Naive B cell (primary cell): ENCODE results near the gene CBL. TPM values are rescaled to one million over a fixed set of nuclear protein-coding genes. Genes with fewer than 3 reads are reported as not detected.
"Not testable (repeated sequence)": the region's sequence is repeated elsewhere in the genome, so short reads cannot be mapped to it uniquely, and the experiment has no call there.

ENCODE experiments used
- ATAC-seq, 2 donors: fragments of 150-1000 bp; cut with Tn5 transposase; 2 replicates each; pipeline ENCODE4 v1.10.0; 2021; ENCODE audit warnings: low read depth in 2 of 2, mild to moderate bottlenecking in 2 of 2, moderate library complexity in 2 of 2
- DNase-seq: peaks from one replicate; pipeline ENCODE4 v3.0.0; 2022
- H3K27ac Mint-ChIP-seq, 6 donors: one replicate each; pipeline ENCODE4 v1.8.0; 2020 to 2022; ENCODE audit warnings: mild to moderate bottlenecking in 6 of 6, mixed read lengths in 6 of 6, moderate library complexity in 5 of 6, inconsistent platforms in 2 of 6
- H3K27me3 Mint-ChIP-seq, 3 donors: one replicate each; pipeline ENCODE4 v1.8.0; 2021 to 2022; ENCODE audit warnings: mixed read lengths in 3 of 3, mild to moderate bottlenecking in 1 of 3
- H3K36me3 Mint-ChIP-seq, 2 donors: one replicate each; pipeline ENCODE4 v1.8.0; 2020 to 2022; ENCODE audit warnings: mixed read lengths in 2 of 2, inconsistent platforms in 1 of 2, mild to moderate bottlenecking in 1 of 2
- H3K4me1 Mint-ChIP-seq, 3 donors: one replicate each; pipeline ENCODE4 v1.8.0; 2020 to 2022; ENCODE audit warnings: mixed read lengths in 3 of 3, inconsistent platforms in 1 of 3, mild to moderate bottlenecking in 1 of 3, moderate library complexity in 1 of 3
- H3K4me3 Mint-ChIP-seq, 8 donors: one replicate each; pipeline ENCODE4 v1.8.0; 2020 to 2022; ENCODE audit warnings: mild to moderate bottlenecking in 8 of 8, mixed read lengths in 8 of 8, moderate library complexity in 8 of 8, inconsistent platforms in 2 of 8
- H3K9me3 Mint-ChIP-seq, 7 donors: one replicate each; pipeline ENCODE4 v1.8.0; 2020 to 2022; ENCODE audit warnings: mixed read lengths in 7 of 7, mild to moderate bottlenecking in 5 of 7, inconsistent platforms in 2 of 7, moderate library complexity in 1 of 7
- polyA plus RNA-seq, 6 donors: library from polyadenylated mRNA; unstranded; fragments of 300-500 nt; fragmentation: Illumina TruSeq; gene quantifications; one replicate each; pipeline ENCODE4 v1.2.3, GENCODE V29; 2021; ENCODE audit warnings: low read depth in 6 of 6

CBL gene
- polyA plus RNA-seq, 6 donors from 2014 or later = 8.3 to 22.0 (median 14.4) TPM

DNA sequence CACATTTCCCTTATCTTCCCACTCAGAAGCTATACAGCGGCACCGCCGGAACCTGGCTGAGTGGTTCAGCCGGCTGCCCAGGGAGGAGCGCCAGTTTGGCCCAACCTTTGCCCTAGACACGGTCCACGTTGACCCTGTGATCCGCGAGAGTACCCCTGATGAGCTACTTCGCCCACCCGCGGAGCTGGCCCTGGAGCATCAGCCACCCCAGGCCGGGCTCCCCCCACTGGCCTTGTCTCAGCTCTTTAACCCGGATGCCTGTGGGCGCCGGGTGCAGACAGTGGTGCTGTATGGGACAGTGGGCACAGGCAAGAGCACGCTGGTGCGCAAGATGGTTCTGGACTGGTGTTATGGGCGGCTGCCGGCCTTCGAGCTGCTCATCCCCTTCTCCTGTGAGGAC, 32.7 kb upstream of the CBL start:
- H3K27ac Mint-ChIP-seq = peak overlapping the region in 1 of 6 donors; percentile 82
- H3K9me3 Mint-ChIP-seq = no peaks in the 10 kb centered on the region
- peaks cover 3 to 5% (median 4%) of the 10 kb centered on the region in 3 donors for H3K4me1 Mint-ChIP-seq
- no peak for ATAC-seq
- no peak for DNase-seq
- H3K36me3 Mint-ChIP-seq = no peaks in the 10 kb centered on the region
- H3K4me3 Mint-ChIP-seq = no peak overlapping the region
- H3K27me3 Mint-ChIP-seq = no peaks in the 10 kb centered on the region

DNA sequence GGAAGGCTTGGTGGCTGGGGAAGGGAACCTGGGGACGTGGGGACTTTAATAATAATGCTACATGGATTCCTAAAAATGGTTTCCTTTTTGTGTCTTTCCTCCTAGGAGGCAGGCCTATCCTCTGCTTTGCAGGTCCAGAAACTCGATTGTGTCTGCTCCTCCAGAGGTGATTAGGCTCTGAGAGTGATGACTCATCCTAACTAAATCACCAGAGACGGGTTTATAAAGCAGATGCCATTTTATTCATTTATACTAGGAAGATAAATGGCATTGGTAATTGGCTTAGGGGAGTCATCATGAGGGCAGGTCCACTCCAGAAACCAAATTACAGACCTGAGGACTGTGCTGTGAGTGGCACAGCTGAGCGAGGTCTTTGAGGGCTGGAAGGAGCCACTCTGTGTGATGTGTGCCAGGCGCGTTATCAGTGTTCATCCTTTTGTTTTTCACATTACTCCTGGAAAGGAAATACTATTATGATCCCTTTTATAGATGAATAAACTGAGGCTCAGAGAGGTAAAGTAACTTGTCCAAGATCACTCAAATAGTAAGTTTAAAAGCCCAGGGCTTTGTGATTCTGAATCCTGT, 30.6 kb upstream of the CBL start:
- DNase-seq (no peak), ATAC-seq (no peak)
- H3K27me3 Mint-ChIP-seq = no peaks in the 10 kb centered on the region
- H3K36me3 Mint-ChIP-seq = no peaks in the 10 kb centered on the region
- no peak overlapping the region for H3K4me3 Mint-ChIP-seq
- no peaks in the 10 kb centered on the region for H3K4me1 Mint-ChIP-seq
- no peaks in the 10 kb centered on the region for H3K9me3 Mint-ChIP-seq
- peak overlapping the region in 1 of 6 donors; percentile 28 for H3K27ac Mint-ChIP-seq

DNA sequence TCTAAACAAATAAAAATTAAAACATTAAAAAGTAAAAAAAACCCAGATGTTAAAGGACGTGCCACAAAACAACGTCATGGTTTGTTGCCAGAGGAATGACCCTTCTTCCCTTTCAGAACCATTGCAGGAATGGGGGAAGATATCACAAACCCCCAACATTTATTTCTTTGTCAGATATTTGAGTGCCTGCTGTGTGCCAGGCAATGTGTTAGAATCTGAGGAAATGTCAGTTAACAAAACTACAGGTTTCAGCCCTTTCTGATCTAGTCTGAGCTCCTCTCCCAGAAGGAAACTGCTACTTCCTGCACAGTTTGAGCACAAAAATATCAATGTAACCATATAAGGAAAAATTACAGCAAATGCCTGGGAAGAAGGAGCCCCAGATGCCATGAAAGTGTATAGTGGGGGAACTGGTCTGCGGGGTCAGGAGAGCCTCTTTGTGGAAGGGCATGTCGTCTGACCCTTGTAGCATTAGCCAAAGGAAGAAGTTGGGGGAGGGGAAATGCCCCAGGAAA, 27.9 kb upstream of the CBL start:
- Mint-ChIP-seq H3K36me3 (no peaks in the 10 kb centered on the region), H3K9me3 (no peaks in the 10 kb centered on the region), H3K27ac (no peak overlapping the region), H3K4me1 (no peaks in the 10 kb centered on the region), H3K4me3 (no peak overlapping the region), H3K27me3 (no peaks in the 10 kb centered on the region)
- ATAC-seq (no peak), DNase-seq (no peak)

DNA sequence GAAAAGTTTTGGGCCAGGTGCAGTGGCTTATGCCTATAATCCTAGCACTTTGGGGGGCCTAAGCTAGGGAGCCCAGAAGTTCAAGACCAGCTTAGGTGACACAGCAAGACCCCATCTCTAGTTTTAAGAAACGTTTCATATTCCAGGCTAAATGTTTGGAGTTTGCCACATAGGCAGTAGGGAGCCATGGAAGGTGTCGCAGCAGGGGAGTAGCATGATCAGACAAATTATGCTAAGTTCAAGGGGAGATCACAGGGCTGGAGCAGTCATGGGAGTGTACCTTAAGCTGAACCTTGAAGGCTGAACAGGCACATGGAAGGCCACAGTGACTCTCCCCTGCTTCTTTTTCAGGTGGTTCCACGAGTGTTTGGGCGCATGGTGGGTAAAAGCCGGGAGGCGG, 26.8 kb upstream of the CBL start:
- H3K27me3 Mint-ChIP-seq = no peaks in the 10 kb centered on the region
- ATAC-seq (no peak), DNase-seq (no peak)
- H3K4me1 Mint-ChIP-seq = peaks cover 0 to 3% (median 3%) of the 10 kb centered on the region in 3 donors
- no peak overlapping the region for H3K27ac Mint-ChIP-seq
- H3K36me3 Mint-ChIP-seq = no peaks in the 10 kb centered on the region
- H3K4me3 Mint-ChIP-seq = no peak overlapping the region
- H3K9me3 Mint-ChIP-seq = no peaks in the 10 kb centered on the region

DNA sequence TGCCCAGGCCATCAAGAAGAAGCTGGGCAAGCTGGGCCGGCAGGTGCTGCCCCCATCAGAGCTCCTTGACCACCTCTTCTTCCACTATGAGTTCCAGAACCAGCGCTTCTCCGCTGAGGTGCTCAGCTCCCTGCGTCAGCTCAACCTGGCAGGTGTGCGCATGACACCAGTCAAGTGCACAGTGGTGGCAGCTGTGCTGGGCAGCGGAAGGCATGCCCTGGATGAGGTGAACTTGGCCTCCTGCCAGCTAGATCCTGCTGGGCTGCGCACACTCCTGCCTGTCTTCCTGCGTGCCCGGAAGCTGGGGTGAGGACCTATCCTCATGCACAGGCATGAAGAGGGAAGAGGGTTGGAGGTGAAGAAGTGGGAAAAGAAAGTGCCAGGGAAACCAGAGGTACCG, 26.2 kb upstream of the CBL start:
- Mint-ChIP-seq H3K9me3 (no peaks in the 10 kb centered on the region), H3K4me3 (no peak overlapping the region), H3K36me3 (no peaks in the 10 kb centered on the region), H3K4me1 (peaks cover 0 to 6% (median 3%) of the 10 kb centered on the region in 3 donors), H3K27me3 (no peaks in the 10 kb centered on the region), H3K27ac (no peak overlapping the region)
- ATAC-seq = no peak
- DNase-seq = no peak

- peaks cover 0 to under 1% (median 0%) of the 10 kb centered on the region in 3 donors for H3K27me3 Mint-ChIP-seq
- DNase-seq (no peak), ATAC-seq (no peak)
- no peaks in the 10 kb centered on the region for H3K9me3 Mint-ChIP-seq
- H3K36me3 Mint-ChIP-seq = no peaks in the 10 kb centered on the region
- H3K4me3 Mint-ChIP-seq = no peak overlapping the region
- H3K27ac Mint-ChIP-seq = no peak overlapping the region
- H3K4me1 Mint-ChIP-seq = peaks cover 0 to 6% (median 3%) of the 10 kb centered on the region in 3 donors
These were observed 25.1 kb upstream of the CBL start for GRCh38 chr11:119180729-119181676.

DNA sequence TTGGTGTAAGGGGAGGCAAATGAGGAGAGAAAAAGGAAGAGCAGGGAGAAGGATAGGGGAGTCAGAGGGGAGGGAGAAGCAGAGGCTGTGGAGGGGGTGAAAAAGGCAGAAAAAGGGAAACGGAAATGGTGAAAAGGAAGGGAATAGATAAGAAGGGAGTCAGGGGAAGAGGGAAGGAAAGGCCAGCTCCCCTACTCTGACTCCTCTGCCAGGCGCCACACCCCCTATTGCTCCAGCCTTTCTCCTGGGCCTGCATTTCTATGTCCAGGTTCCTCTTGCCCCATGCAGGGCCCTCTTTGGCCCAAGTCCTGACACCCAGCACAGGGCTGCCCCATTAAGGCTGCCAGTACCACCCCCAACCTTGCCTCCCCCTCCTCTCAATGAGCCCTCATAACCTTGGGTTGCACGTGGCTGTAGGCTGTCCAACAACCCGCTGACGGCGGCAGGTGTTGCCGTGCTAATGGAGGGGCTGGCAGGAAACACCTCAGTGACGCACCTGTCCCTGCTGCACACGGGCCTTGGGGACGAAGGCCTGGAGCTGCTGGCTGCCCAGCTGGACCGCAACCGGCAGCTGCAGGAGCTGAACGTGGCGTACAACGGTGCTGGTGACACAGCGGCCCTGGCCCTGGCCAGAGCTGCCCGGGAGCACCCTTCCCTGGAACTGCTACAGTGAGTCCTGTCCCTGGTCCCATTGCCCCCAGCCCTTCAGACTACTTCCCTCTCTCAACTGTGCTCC, 24.3 kb upstream of the CBL start:
- no peaks in the 10 kb centered on the region for H3K36me3 Mint-ChIP-seq
- peaks cover 0 to 6% (median 3%) of the 10 kb centered on the region in 3 donors for H3K4me1 Mint-ChIP-seq
- H3K27me3 Mint-ChIP-seq = peaks cover 0 to 9% (median 0%) of the 10 kb centered on the region in 3 donors
- no peaks in the 10 kb centered on the region for H3K9me3 Mint-ChIP-seq
- H3K27ac Mint-ChIP-seq = peak overlapping the region in 1 of 6 donors; percentile 79
- H3K4me3 Mint-ChIP-seq = no peak overlapping the region
- DNase-seq = no peak
- no peak for ATAC-seq

DNA sequence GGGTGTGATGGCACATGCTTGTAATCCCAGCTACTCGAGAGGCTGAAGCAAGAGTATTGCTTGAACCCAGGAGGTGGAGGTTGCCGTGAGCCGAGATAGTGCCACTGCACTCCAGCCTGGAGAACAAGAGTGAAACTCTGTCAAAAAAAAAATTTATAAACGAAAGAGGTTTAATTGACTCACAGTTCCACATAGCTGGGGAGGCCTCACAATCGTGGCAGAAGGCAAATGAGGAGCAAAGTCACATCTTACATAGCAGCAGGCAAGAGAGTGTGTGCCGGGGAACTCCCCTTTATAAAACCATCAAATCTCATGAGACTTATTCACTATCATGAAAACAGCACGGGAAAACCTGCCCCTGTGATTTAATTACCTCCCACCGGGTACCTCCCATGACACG, 21.7 kb upstream of the CBL start:
- not testable (repeated sequence) for H3K9me3 Mint-ChIP-seq, H3K36me3 Mint-ChIP-seq, DNase-seq, H3K4me1 Mint-ChIP-seq
- H3K4me3 Mint-ChIP-seq = peak overlapping the region in 1 of 8 donors; percentile 56
- H3K27me3 Mint-ChIP-seq = peaks cover 0 to 29% (median 8%) of the 10 kb centered on the region in 3 donors
- peak overlapping the region in 2 of 6 donors; percentile 15 to 44 for H3K27ac Mint-ChIP-seq
- ATAC-seq = peak in 1 of 2 donors; percentile 25

DNA sequence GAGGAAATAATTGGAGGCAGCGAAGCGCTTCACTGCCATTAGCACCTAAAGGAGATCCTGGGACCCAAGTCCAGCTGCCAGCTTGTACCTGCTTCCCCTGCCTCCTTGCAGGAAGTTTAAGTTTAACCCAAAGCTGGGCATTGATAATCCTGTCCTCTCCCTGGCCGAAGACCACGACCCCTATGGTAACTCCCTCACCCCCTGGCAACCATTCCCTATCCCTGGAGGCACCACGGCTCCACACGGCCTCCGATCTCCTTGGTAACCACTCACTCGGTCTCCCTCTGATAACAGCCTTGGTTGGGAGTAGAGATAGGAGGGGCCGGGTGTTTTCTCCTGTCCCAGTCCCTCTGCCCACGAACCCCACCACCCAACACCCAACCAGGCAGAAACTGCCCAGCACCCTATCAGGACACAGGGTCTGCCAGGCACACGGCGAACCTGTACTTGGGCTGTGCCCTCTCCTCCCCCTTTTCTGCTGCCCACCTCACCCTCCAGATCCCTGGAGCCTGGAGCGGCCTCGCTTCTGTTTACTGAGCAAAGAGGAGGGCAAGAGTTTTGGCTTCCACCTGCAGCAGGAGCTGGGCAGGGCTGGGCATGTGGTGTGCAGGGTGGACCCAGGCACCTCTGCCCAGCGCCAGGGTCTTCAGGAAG, 20.0 kb upstream of the CBL start:
- Mint-ChIP-seq H3K27me3 (peaks cover 0 to 29% (median 8%) of the 10 kb centered on the region in 3 donors), H3K27ac (no peak overlapping the region), H3K4me3 (no peak overlapping the region), H3K4me1 (peaks cover 0 to 6% (median 3%) of the 10 kb centered on the region in 3 donors), H3K36me3 (no peaks in the 10 kb centered on the region), H3K9me3 (no peaks in the 10 kb centered on the region)
- ATAC-seq (no peak), DNase-seq (no peak)

GRCh38 chr11:119187123-119187892, 18.8 kb upstream of the CBL start:
- Mint-ChIP-seq H3K27ac (no peak overlapping the region), H3K36me3 (no peaks in the 10 kb centered on the region), H3K27me3 (peaks cover 0 to 29% (median 8%) of the 10 kb centered on the region in 3 donors), H3K4me3 (no peak overlapping the region), H3K9me3 (no peaks in the 10 kb centered on the region), H3K4me1 (peaks cover 0 to 6% (median 3%) of the 10 kb centered on the region in 3 donors)
- no peak for ATAC-seq
- DNase-seq = no peak

DNA sequence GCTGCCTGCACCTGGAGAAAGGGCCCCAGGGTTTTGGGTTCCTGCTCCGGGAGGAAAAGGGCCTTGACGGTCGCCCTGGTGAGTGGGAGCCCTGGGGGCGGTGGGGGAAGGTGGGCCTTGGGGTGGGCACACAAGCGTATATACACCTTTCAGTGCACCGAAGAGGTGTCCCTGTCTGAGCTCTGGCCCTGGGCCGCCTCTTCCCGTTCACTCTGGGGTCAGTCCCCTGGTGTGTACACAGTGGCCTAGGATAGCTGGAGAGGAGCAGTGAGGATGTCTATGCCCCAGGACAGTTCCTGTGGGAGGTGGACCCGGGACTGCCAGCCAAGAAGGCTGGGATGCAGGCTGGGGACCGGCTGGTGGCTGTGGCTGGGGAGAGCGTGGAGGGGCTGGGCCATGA, 18.1 kb upstream of the CBL start:
- H3K27ac Mint-ChIP-seq = no peak overlapping the region
- no peak for ATAC-seq

DNA sequence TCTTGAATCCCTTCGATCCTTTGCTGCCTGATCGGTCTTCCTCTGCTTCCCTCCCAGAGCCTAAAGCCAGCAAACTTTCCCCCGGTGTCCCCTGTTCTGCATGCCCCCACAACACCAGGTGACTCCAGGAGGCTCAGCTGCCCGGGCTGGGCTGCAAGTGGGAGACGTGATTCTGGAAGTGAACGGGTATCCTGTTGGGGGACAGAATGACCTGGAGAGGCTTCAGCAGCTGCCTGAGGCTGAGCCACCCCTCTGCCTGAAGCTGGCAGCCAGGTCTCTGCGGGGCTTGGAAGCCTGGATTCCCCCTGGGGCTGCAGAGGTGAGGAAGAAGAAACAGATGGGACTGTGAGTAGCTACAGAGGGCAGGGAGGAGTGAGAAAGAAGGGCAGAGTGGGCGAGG, 17.3 kb upstream of the CBL start:
- ATAC-seq (no peak), DNase-seq (no peak)
- Mint-ChIP-seq H3K27me3 (peaks cover 0 to 34% (median 8%) of the 10 kb centered on the region in 3 donors), H3K4me3 (no peak overlapping the region), H3K9me3 (no peaks in the 10 kb centered on the region), H3K27ac (no peak overlapping the region), H3K36me3 (no peaks in the 10 kb centered on the region), H3K4me1 (peaks cover 0 to 6% (median under 1%) of the 10 kb centered on the region in 3 donors)

More for the DNA sequence above, 18.1 kb upstream of the CBL start:
- Mint-ChIP-seq H3K4me3 (no peak overlapping the region), H3K9me3 (no peaks in the 10 kb centered on the region), H3K36me3 (no peaks in the 10 kb centered on the region), H3K4me1 (peaks cover 0 to 6% (median 3%) of the 10 kb centered on the region in 3 donors), H3K27me3 (peaks cover 0 to 29% (median 8%) of the 10 kb centered on the region in 3 donors)
- DNase-seq = no peak
